ENCODE results near the gene DDX5.

DDX5 gene

DNA sequence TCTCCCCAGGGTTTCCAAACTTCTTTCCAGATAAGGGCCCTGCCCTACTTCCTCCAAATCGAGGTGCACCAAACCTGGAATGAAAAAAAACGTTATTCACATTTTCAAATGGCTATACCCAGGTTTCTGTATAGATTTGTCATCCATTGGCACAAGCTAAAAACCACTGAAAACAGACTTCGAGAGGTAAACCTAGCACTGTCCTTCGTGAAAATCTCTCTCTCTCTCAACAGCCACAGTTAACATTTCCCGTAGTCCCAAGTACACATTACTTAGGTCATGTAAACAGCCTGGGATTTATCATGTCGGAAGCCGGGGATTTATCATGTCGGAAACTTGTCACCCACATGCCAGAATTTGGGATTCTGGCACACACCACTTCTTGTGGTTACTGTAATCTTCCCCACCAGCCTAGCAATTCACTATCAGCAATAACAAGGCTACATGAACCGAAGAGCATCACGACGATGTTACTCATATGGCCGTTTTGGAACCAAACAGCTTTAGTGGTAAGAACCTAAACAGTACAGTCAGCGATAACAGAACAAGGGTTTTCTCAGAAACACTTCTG, 1.2 kb downstream of the DDX5 start:
- TF ChIP-seq, protein P1, sequence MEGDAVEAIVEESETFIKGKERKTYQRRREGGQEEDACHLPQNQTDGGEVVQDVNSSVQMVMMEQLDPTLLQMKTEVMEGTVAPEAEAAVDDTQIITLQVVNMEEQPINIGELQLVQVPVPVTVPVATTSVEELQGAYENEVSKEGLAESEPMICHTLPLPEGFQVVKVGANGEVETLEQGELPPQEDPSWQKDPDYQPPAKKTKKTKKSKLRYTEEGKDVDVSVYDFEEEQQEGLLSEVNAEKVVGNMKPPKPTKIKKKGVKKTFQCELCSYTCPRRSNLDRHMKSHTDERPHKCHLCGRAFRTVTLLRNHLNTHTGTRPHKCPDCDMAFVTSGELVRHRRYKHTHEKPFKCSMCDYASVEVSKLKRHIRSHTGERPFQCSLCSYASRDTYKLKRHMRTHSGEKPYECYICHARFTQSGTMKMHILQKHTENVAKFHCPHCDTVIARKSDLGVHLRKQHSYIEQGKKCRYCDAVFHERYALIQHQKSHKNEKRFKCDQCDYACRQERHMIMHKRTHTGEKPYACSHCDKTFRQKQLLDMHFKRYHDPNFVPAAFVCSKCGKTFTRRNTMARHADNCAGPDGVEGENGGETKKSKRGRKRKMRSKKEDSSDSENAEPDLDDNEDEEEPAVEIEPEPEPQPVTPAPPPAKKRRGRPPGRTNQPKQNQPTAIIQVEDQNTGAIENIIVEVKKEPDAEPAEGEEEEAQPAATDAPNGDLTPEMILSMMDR (IDR thresholded peaks at IDR 0.05; ENCODE audit: insufficient read depth, missing control alignments): no peak
- DNase-seq (ENCODE audit: insufficient read length, low spot score): no peak

DNA sequence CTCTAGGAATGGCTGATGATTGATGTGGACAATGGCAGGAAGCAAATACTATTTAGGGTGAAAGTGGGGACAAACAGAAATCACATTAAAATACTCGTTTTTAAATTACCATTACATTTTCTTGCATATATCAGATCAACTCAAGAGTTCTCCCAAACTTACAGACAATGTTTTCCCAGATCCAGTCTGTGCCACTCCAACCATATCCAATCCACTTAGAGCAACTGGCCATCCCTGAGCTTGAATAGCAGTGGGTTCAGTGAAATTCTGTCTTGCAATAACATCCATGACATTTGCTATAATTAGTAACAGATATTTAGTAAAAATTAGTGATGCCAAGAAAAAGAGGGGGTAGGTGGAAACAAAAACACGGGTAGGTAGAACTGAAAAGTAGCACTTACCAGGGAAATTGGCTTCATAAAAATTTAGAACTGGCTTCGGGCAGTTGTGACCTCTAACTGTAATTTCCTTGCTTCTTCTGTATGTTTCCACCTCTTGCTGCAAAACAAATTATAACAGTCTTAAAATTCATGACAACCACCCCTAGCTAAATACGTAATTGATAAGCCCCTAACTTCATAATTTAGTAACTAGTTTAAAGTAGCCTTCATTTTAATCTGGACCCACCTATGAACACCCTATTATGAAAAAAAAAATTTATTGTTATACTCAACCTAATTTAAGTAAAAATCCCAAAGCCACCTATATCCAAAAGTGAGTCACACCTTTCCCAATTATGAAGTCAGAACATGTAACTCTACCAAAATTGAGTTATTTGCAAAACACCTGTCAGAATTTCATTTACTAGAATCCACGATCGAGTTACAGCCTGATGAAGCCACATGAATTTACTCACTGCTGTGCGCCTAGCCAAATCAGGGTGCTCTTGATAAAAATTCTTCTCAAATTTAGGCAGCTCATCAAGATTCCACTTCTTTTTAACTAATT, 2.0 kb downstream of the DDX5 start:
- no peak for DNase-seq (ENCODE audit: insufficient read length, low spot score)
- FAIRE-seq: no peak
- TF ChIP-seq, protein P1 (IDR thresholded peaks at IDR 0.05; ENCODE audit: insufficient read depth, missing control alignments): no peak

More for the DNA sequence above, 1.2 kb downstream of the DDX5 start:
- no peak for FAIRE-seq

DNA sequence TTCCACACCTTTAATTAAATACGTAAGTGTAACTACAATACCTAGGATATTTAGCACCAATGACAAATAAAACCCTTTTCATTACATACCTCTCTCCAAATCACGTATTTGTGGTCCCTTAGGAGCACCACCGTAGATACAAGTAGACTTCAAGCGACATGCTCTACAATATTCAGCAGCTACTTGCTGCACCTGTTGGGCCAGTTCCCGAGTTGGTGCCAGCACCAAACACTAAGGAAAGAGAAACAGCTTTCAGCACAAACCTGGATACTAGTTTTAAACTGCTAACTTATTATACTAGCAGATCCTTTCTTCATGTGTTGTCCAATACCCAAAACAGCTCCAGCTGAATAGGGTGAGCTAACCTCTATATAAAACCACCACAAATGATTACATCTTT, 2.7 kb downstream of the DDX5 start:
- TF ChIP-seq, protein P1 (IDR thresholded peaks at IDR 0.05; ENCODE audit: insufficient read depth, missing control alignments): no peak
- no peak for FAIRE-seq
- no peak for DNase-seq (ENCODE audit: insufficient read length, low spot score)

DNA sequence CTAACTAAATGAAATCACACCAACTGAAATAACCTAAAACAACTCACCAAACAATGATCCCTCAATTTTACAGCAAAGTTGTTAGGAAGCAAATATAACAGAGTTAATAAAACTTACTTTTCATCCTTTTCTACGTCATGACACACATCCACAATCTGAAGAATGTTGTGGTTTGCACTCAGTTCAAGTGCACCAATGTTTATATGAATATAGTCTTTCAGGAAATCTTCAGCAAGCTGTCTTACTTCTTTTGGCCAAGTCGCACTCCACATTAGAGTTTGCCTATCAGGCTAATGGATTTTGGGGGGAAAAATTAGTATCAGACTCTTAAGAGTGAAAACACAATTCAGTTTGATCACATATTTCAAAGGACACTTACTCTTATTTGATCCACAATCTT, 3.3 kb downstream of the DDX5 start:
- DNase-seq (ENCODE audit: insufficient read length, low spot score) (no peak), FAIRE-seq (no peak)
- TF ChIP-seq, protein P1 (IDR thresholded peaks at IDR 0.05; ENCODE audit: insufficient read depth, missing control alignments): no peak

DNA sequence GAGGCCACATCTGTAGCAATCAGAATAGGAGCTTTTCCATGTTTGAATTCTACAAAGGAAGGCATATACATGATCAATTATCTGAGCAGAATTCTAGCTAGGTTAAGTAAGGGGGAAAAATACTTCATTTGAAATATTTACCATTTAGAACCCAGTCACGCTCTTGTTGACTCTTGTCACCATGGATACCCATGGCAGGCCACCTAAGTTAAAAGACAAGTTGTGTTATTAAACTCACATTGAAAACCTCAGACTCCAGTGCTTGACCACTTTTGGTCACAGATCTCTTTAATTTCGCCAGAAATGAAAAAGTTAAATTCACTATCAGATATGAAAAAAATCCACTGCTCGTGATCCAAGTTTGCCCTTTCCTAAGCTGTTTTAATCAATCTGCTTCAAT, 4.1 kb downstream of the DDX5 start:
- FAIRE-seq (no peak), DNase-seq (ENCODE audit: insufficient read length, low spot score) (no peak)
- TF ChIP-seq, protein P1 (IDR thresholded peaks at IDR 0.05; ENCODE audit: insufficient read depth, missing control alignments): no peak

DNA sequence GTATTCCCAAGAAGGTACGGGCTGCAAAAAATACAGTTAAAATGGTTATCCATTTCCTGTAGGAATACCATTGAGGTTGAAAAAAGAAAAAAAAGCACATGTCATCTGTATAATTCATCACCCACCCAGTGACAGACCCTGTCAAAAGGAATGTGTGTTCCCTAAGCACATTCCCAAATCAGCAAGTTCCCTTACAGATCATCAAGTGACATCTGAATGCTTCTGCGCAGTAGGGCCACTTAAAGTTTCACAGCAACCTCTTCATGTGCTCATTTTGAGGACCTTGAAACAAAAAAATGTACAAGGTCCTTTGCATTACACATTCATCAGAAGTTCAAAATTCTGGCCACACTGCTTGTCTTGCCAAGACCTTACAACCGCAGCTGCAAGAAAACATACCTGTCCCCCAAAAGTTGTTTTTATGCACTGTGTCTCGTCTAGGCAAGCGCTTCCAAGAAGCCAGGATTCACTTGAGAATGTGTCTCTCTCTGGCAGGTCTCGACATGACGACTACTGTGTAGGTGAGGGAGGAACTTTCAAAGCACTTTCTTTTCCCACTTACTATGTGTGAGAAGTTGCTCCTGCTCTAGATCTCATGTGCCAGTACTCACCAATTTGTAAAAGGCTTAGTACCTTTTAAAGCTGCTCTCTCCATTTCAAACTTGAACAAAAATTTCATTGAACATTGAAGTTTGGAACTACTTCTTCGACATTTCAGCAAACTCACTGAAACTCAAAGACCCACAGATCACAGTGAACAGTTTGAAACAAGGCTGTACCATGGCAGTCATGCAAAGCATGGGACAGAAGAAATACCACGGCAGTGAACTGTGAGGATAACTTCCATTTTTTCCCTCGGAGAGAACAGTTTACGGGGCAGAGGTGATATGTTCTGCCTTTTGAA, 5.0 kb downstream of the DDX5 start:
- FAIRE-seq (no peak), DNase-seq (ENCODE audit: insufficient read length, low spot score) (no peak)
- TF ChIP-seq, protein P1 (IDR thresholded peaks at IDR 0.05; ENCODE audit: insufficient read depth, missing control alignments): no peak

Measured in D721Med (cell line).